Measurements from ENCODE around the gene GAS2L1. TPM values are rescaled to one million over a fixed set of nuclear protein-coding genes. Genes with fewer than 3 reads are reported as not detected.

GAS2L1 gene
- total RNA-seq, 1 experiment from 2014 or later: 22.7 TPM

Small RNA genes lying within 50 kb of the gene (microRNA-seq; reads per million reads assigned to microRNA genes)
- 12.9 reads per million, percentile 35 among the genes with 10 or more reads in this experiment for gene MIR3653

Other genes starting within 250 kb of the GAS2L1 start
- gene C22orf31, start 244.8 kb upstream of the GAS2L1 start, total RNA-seq (2021): not detected in 2 replicates
- 4.2 and 9.6 TPM in 2 replicates for gene KREMEN1, start 233.6 kb upstream of the GAS2L1 start, total RNA-seq (2021)
- gene EMID1, start 100.8 kb upstream of the GAS2L1 start, total RNA-seq (2021): 0.15 TPM in 1 of 2 replicates, not detected in the other
- gene RHBDD3, start 38.7 kb upstream of the GAS2L1 start, total RNA-seq (2021): 77.7 and 84.0 TPM in 2 replicates
- gene EWSR1, start 38.4 kb upstream of the GAS2L1 start, total RNA-seq (2021): 348 and 358 TPM in 2 replicates
- 0.68 TPM in 1 of 2 replicates, not detected in the other for gene RASL10A, start 9.0 kb downstream of the GAS2L1 start, total RNA-seq (2021)
- gene AP1B1, start 81.9 kb downstream of the GAS2L1 start, total RNA-seq (2021): 68.1 and 75.2 TPM in 2 replicates
- not detected in 2 replicates for gene RFPL1, start 131.9 kb downstream of the GAS2L1 start, total RNA-seq (2021)
- gene NEFH, start 173.6 kb downstream of the GAS2L1 start, total RNA-seq (2021): 21.4 and 22.0 TPM in 2 replicates
- 101 and 113 TPM in 2 replicates for gene THOC5, start 247.1 kb downstream of the GAS2L1 start, total RNA-seq (2021)

Measured in A673 (cell line).